Smooth muscle cell (in vitro differentiated cells): ENCODE data around the gene ZBP1. TPM values are rescaled to one million over a fixed set of nuclear protein-coding genes. Genes with fewer than 3 reads are reported as not detected.

Experiments
- DNase-seq: peaks from one replicate; lab custom pipeline; 2025; ENCODE audit not compliant: unreplicated experiment; lab: John Stamatoyannopoulos, UW
- H2AFZ ChIP-seq: fragments of 200-600 bp; sonication (generic); 2 replicates; pipeline ENCODE4 v1.6.0; 2016; ENCODE audit warnings: antibody characterized with exemption, low read depth, mild to moderate bottlenecking
- H3F3A ChIP-seq: fragments of 200-600 bp; sonication (generic); 2 replicates; pipeline ENCODE4 v1.6.0; 2017; ENCODE audit warnings: antibody characterized with exemption, low read depth
- H3K27ac ChIP-seq: fragments of 200-600 bp; sonication (generic); 2 replicates; pipeline ENCODE4 v1.5.1; 2016; ENCODE audit warnings: low read depth, mild to moderate bottlenecking
- H3K27me3 ChIP-seq: fragments of 200-600 bp; sonication (generic); 2 replicates; pipeline ENCODE4 v1.6.1; 2016; ENCODE audit warnings: low read depth, mild to moderate bottlenecking
- H3K36me3 ChIP-seq: fragments of 200-600 bp; sonication (generic); 2 replicates; pipeline ENCODE4 v1.5.1; 2016; ENCODE audit warnings: low read depth
- H3K4me1 ChIP-seq: fragments of 200-600 bp; sonication (generic); 2 replicates; pipeline ENCODE4 v1.5.1; 2016; ENCODE audit warnings: low read depth
- H3K4me2 ChIP-seq: fragments of 200-600 bp; sonication (generic); 2 replicates; pipeline ENCODE4 v1.6.0; 2016; ENCODE audit warnings: mild to moderate bottlenecking
- H3K4me3 ChIP-seq: fragments of 200-600 bp; sonication (generic); 2 replicates; pipeline ENCODE4 v1.5.1; 2016; ENCODE audit warnings: mild to moderate bottlenecking
- H3K79me2 ChIP-seq: fragments of 200-600 bp; sonication (generic); 2 replicates; pipeline ENCODE4 v1.6.0; 2016; ENCODE audit warnings: low read depth, mild to moderate bottlenecking
- H3K9ac ChIP-seq: fragments of 200-600 bp; sonication (generic); 2 replicates; pipeline ENCODE4 v1.6.0; 2016; ENCODE audit warnings: low read depth
- H3K9me3 ChIP-seq: fragments of 200-600 bp; sonication (generic); replicated peaks from 2 replicates; pipeline ENCODE4 v1.5.1; 2016; ENCODE audit warnings: low read depth
- H4K20me1 ChIP-seq: fragments of 200-600 bp; sonication (generic); 2 replicates; pipeline ENCODE4 v1.6.0; 2016; ENCODE audit warnings: low read depth
- CTCF ChIP-seq: fragments of 200-600 bp; sonication (generic); IDR thresholded peaks from 2 replicates; pipeline ENCODE4 v1.5.1; 2017; ENCODE audit warnings: borderline replicate concordance, mild to moderate bottlenecking, antibody characterized with exemption; ENCODE audit not compliant: insufficient read depth, poor library complexity, severe bottlenecking
- WGBS: methylation state at CpG from one replicate; pipeline ENCODE4 v1.1.7; 2016; ENCODE audit warnings: low lambda C conversion rate; 5-methylcytosine and 5-hydroxymethylcytosine counted together
- polyA plus RNA-seq: library from polyadenylated mRNA; unstranded; fragments of >200 nt; fragmentation: Nextera tagmentation; extraction: Ambion mirVana; gene quantifications from 2 replicates; pipeline ENCODE4 v1.2.1, GENCODE V29; 2016
- total RNA-seq: library from RNA; depleted of rRNA; stranded (reverse); fragments of >200 nt; gene quantifications from 2 replicates; pipeline ENCODE4 v1.2.3, GENCODE V29; 2014

Gene ZBP1
- total and polyA plus RNA-seq, 2 experiments from 2014 or later = not detected

- Histone ChIP-seq H3K9me3 (no peaks in the 10 kb centered on the region), H3K27me3 (no peaks in the 10 kb centered on the region), H3K4me2 (no peak overlapping the region), H3F3A (no peaks in the 10 kb centered on the region), H3K9ac (no peak overlapping the region), H3K36me3 (no peaks in the 10 kb centered on the region), H3K27ac (no peak overlapping the region), H4K20me1 (peaks cover 99% of the 10 kb centered on the region), H3K4me1 (no peaks in the 10 kb centered on the region), H2AFZ (no peak overlapping the region), H3K4me3 (no peak overlapping the region), H3K79me2 (peaks cover 99% of the 10 kb centered on the region)
- TF ChIP-seq CTCF = no peak
- WGBS = 88% methylated on average over 16 of the region's 16 CpGs
- no peak for DNase-seq
These were observed 47.2 kb upstream of the ZBP1 start for GRCh38 chr20:57667388-57667787.

- H3K4me1 ChIP-seq = no peaks in the 10 kb centered on the region
- no peaks in the 10 kb centered on the region for H3K36me3 ChIP-seq
- peaks cover 99% of the 10 kb centered on the region for H4K20me1 ChIP-seq
- TF ChIP-seq CTCF = no peak
- H3K27me3 ChIP-seq = no peaks in the 10 kb centered on the region
- H3F3A ChIP-seq = no peaks in the 10 kb centered on the region
- no peak overlapping the region for H3K4me2 ChIP-seq
- 92% methylated on average over 13 of the region's 13 CpGs for WGBS
- no peak overlapping the region for H3K9ac ChIP-seq
- H3K9me3 ChIP-seq = no peaks in the 10 kb centered on the region
- H3K27ac ChIP-seq = no peak overlapping the region
- no peak overlapping the region for H3K4me3 ChIP-seq
- no peak overlapping the region for H2AFZ ChIP-seq
- peaks cover 99% of the 10 kb centered on the region for H3K79me2 ChIP-seq
- DNase-seq = no peak
These were observed 46.6 kb upstream of the ZBP1 start for GRCh38 chr20:57666834-57667157.

GRCh38 chr20:57666106-57666833 lies 46.0 kb upstream of the ZBP1 start:
- no peak overlapping the region for H2AFZ ChIP-seq
- H3K36me3 ChIP-seq = no peaks in the 10 kb centered on the region
- H3K27me3 ChIP-seq = no peaks in the 10 kb centered on the region
- no peak for TF ChIP-seq CTCF
- no peaks in the 10 kb centered on the region for H3K9me3 ChIP-seq
- H3F3A ChIP-seq = no peaks in the 10 kb centered on the region
- H3K4me2 ChIP-seq = no peak overlapping the region
- no peak for DNase-seq
- peaks cover 99% of the 10 kb centered on the region for H3K79me2 ChIP-seq
- 95% methylated on average over 21 of the region's 21 CpGs for WGBS
- H3K27ac ChIP-seq = no peak overlapping the region
- H3K4me1 ChIP-seq = no peaks in the 10 kb centered on the region
- no peak overlapping the region for H3K4me3 ChIP-seq
- H3K9ac ChIP-seq = no peak overlapping the region
- H4K20me1 ChIP-seq = peaks cover 99% of the 10 kb centered on the region

GRCh38 chr20:57665589-57665971 lies 45.4 kb upstream of the ZBP1 start:
- Histone ChIP-seq H3F3A (no peaks in the 10 kb centered on the region), H3K79me2 (peaks cover 99% of the 10 kb centered on the region), H3K36me3 (no peaks in the 10 kb centered on the region), H3K4me3 (no peak overlapping the region), H3K27me3 (no peaks in the 10 kb centered on the region), H2AFZ (no peak overlapping the region), H3K9me3 (no peaks in the 10 kb centered on the region), H4K20me1 (peaks cover 99% of the 10 kb centered on the region), H3K4me2 (no peak overlapping the region), H3K27ac (no peak overlapping the region), H3K4me1 (no peaks in the 10 kb centered on the region), H3K9ac (no peak overlapping the region)
- no peak for TF ChIP-seq CTCF
- WGBS = 96% methylated on average over 8 of the region's 8 CpGs
- DNase-seq = no peak
